GM12878 (cell line): Measurements from ENCODE around the gene PDIA5. TPM values are rescaled to one million over a fixed set of nuclear protein-coding genes. Genes with fewer than 3 reads are reported as not detected.

Source experiments
- ATAC-seq: fragments of 200-7000 bp; cut with Tn5 transposase; 3 replicates; pipeline ENCODE4 v1.9.1; 2020; ENCODE audit warnings: mild to moderate bottlenecking, moderate library complexity
- BruUV-seq: library from RNA; stranded (reverse); fragments of 400-500 nt; replicated peaks from 2 replicates; lab custom pipeline; 2021; lab: Mats Ljungman, UMichigan
- CTCF ChIA-PET: fragments of 300-600 bp; sonication (Branson Sonifier 250); formaldehyde crosslinking; extraction: SDS; loops from one replicate; lab custom pipeline; 2021; ENCODE audit warnings: inconsistent platforms; lab: Yijun Ruan, JAX
- POLR2A ChIA-PET: fragments of 350-600 bp; formaldehyde crosslinking; extraction: SDS; loops from one replicate; lab custom pipeline; 2021; ENCODE audit warnings: inconsistent platforms; lab: Charles Lee
- RAD21 ChIA-PET: fragments of 300-600 bp; sonication (Branson Sonifier 250); formaldehyde crosslinking; loops from one replicate; lab custom pipeline; 2023; ENCODE audit warnings: antibody characterized with exemption; ENCODE audit not compliant: unreplicated experiment; lab: Charles Lee
- SMC1A ChIA-PET: fragments of 300-600 bp; sonication (Branson Sonifier 250); formaldehyde crosslinking; loops from one replicate; lab custom pipeline; 2023; ENCODE audit not compliant: unreplicated experiment, uncharacterized antibody; lab: Charles Lee
- DNase-seq: peaks from one replicate; pipeline ENCODE4 v3.0.0-alpha.2; 2011; ENCODE audit warnings: low read depth, low spot score
- FAIRE-seq: peaks from 3 replicates; lab custom pipeline; 2011; peaks lifted over from hg19 to GRCh38; lab: Jason Lieb, UNC
- H2AFZ ChIP-seq: 2 replicates; pipeline ENCODE4 v1.6.0; 2011; ENCODE audit warnings: low read depth, low read length, control low read depth; ENCODE audit not compliant: control insufficient read depth
- H3K27ac ChIP-seq: 2 replicates; pipeline ENCODE4 v1.5.1; 2011; ENCODE audit warnings: control low read depth; ENCODE audit not compliant: control insufficient read depth, insufficient read depth
- H3K27me3 ChIP-seq, 2 experiments: replicated peaks in 1 of 2; 2 replicates each; pipeline versions ENCODE4 v1.6.0 to v1.6.1; 2011; ENCODE audit warnings: low read length in 1 of 2; ENCODE audit not compliant: control insufficient read depth in 2 of 2, insufficient read depth in 2 of 2
- H3K36me3 ChIP-seq, 2 experiments: 2 replicates each; pipeline ENCODE4 v1.5.1; 2011; ENCODE audit warnings: low read length in 1 of 2; ENCODE audit not compliant: control insufficient read depth in 2 of 2, insufficient read depth in 2 of 2
- H3K4me1 ChIP-seq: 2 replicates; pipeline ENCODE4 v1.6.1; 2011; ENCODE audit warnings: mild to moderate bottlenecking, low read length, moderate library complexity, mixed read lengths; ENCODE audit not compliant: control insufficient read depth, insufficient read depth
- H3K4me2 ChIP-seq: 2 replicates; pipeline ENCODE4 v1.6.0; 2011; ENCODE audit warnings: control low read depth; ENCODE audit not compliant: control insufficient read depth, insufficient read depth
- H3K4me3 ChIP-seq: fragments of 200-600 bp; sonication (generic); 2 replicates; pipeline ENCODE4 v1.5.1; 2016
- H3K79me2 ChIP-seq: 2 replicates; pipeline ENCODE4 v1.6.0; 2011; ENCODE audit warnings: low read length; ENCODE audit not compliant: control insufficient read depth, insufficient read depth
- H3K9ac ChIP-seq: 2 replicates; pipeline ENCODE4 v1.8.0; 2011; ENCODE audit warnings: low read length, control low read depth, mixed read lengths; ENCODE audit not compliant: control insufficient read depth, insufficient read depth
- H3K9me3 ChIP-seq: replicated peaks from 3 replicates; pipeline ENCODE4 v1.5.1; 2011; ENCODE audit warnings: mild to moderate bottlenecking, low read length; ENCODE audit not compliant: control insufficient read depth, insufficient read depth
- H4K20me1 ChIP-seq: 2 replicates; pipeline ENCODE4 v1.6.0; 2011; ENCODE audit not compliant: control insufficient read depth, insufficient read depth
- CHD2 ChIP-seq: IDR thresholded peaks from 2 replicates; pipeline ENCODE4 v1.6.1; 2011; ENCODE audit warnings: low read depth, low read length, improper control_type of control experiment, borderline replicate concordance
- HDAC6 ChIP-seq: fragments of 200-600 bp; sonication (generic); IDR thresholded peaks from one replicate; pipeline ENCODE4 v1.8.0; 2017; ENCODE audit warnings: antibody characterized with exemption; ENCODE audit not compliant: unreplicated experiment
- RAD51 ChIP-seq: fragments of 450-650 bp; IDR thresholded peaks from 2 replicates; pipeline ENCODE4 v1.6.1; 2016; ENCODE audit warnings: moderate library complexity, mild to moderate bottlenecking, inconsistent platforms
- RUNX3 ChIP-seq: IDR thresholded peaks from 2 replicates; pipeline ENCODE4 v1.6.1; 2012; ENCODE audit warnings: low read length, inconsistent platforms
- SP1 ChIP-seq: IDR thresholded peaks from one replicate; pipeline ENCODE4 v1.6.1; 2011; ENCODE audit warnings: low read depth, low read length
- TBL1XR1 ChIP-seq: IDR thresholded peaks from 2 replicates; pipeline ENCODE4 v1.6.1; 2012; ENCODE audit warnings: low read depth, low read length, improper control_type of control experiment
- TCF3 ChIP-seq: IDR thresholded peaks from 2 replicates; pipeline ENCODE4 v1.6.1; 2012; ENCODE audit warnings: low read depth, mild to moderate bottlenecking, low read length, borderline replicate concordance; ENCODE audit not compliant: insufficient read depth
- ZBTB4 ChIP-seq: fragments of 450-650 bp; formaldehyde crosslinking; IDR thresholded peaks from 2 replicates; pipeline ENCODE4 v1.4.0; 2022; ENCODE audit warnings: mild to moderate bottlenecking, moderate library complexity
- ZNF24 ChIP-seq: fragments of 450-650 bp; IDR thresholded peaks from 2 replicates; pipeline ENCODE4 v1.6.1; 2017; ENCODE audit warnings: antibody characterized with exemption, mild to moderate bottlenecking
- WGBS: methylation state at CpG from one replicate; pipeline ENCODE4 v1.1.6; 2016; ENCODE audit warnings: low lambda C conversion rate; ENCODE audit not compliant: insufficient replicate concordance, insufficient coverage; ENCODE audit errors: missing lambda C conversion rate; 5-methylcytosine and 5-hydroxymethylcytosine counted together
- in situ Hi-C: fragments of 300-500 bp; cut with MboI; formaldehyde crosslinking; loops from 9 replicates; pipeline ENCODE4 v1.14.3; 2018; ENCODE audit warnings: mixed read lengths
- intact Hi-C: fragments of 100-400 bp; cut with micrococcal nuclease; formaldehyde crosslinking; loops from one replicate; pipeline ENCODE4 v1.14.2; 2022; ENCODE audit not compliant: unreplicated experiment
- polyA plus RNA-seq, 11 experiments: library from polyadenylated mRNA; depleted of rRNA in 4 of 11; unstranded in 6 of 11; stranded (reverse) in 5 of 11; fragments of >200 nt; fragmentation: Nextera tagmentation in 4 of 11; fragmentation: Illumina TruSeq in 1 of 11; extraction: Ambion mirVana in 4 of 11; extraction: Trizol in 1 of 11; gene quantifications; 1 replicate in 1 of 11; 2 replicates in 10 of 11; pipeline versions ENCODE4 v1.2.1 to v1.2.3, GENCODE V29; 2011 to 2016; ENCODE audit warnings: inconsistent platforms in 2 of 11, missing spikeins in 2 of 11, low read depth in 1 of 11
- total RNA-seq, 4 experiments: library from RNA; depleted of rRNA in 3 of 4; stranded (reverse); fragments of >200 nt in 3 of 4; fragmentation: Illumina TruSeq in 1 of 4; extraction: Trizol in 1 of 4; gene quantifications; 2 replicates each; pipeline versions ENCODE4 v1.2.1 to v1.2.3, GENCODE V29; 2013 to 2021
- TF ChIP-seq, protein P1 (sequence below): fragments of 450-650 bp; IDR thresholded peaks from 2 replicates; pipeline ENCODE4 v1.6.1; 2017; ENCODE audit warnings: borderline replicate concordance

PDIA5 gene
- total and polyA plus RNA-seq, 10 of the 15 experiments (the other 5 are each of a cell fraction or from before 2014, with no cell fraction given) = 4.1 to 24.8 (median 19.2) TPM

- ChIA-PET SMC1A (no interaction called here), CTCF (interaction anchor here (1.1 kb wide), 1 partner anchor 13 kb away, joined by 3 read pairs; no protein-coding TSS in a partner anchor), RAD21 (no interaction called here)
- H3K36me3 ChIP-seq = no peaks in the 10 kb centered on the region; a peak in 1 of 4 replicates
- in situ Hi-C loops = no loop called here
- intact Hi-C loops = no loop called here
- H3K4me1 ChIP-seq = peaks cover 13% of the 10 kb centered on the region
- no TSS peak for BruUV-seq
- peaks cover 45% of the 10 kb centered on the region for H3K79me2 ChIP-seq
- H3K9ac ChIP-seq = no peak overlapping the region
- no peaks in the 10 kb centered on the region for H3K27me3 ChIP-seq
- no peak overlapping the region for H3K27ac ChIP-seq
- H4K20me1 ChIP-seq = peaks cover 2% of the 10 kb centered on the region; the same call in 1 of the 2 replicates
- H2AFZ ChIP-seq = no peak overlapping the region
- no peaks in the 10 kb centered on the region for H3K9me3 ChIP-seq
- FAIRE-seq = no peak
- no peak overlapping the region for H3K4me3 ChIP-seq
- peak overlapping the region; percentile 32; the same call in 1 of the 2 replicates for H3K4me2 ChIP-seq
- TF ChIP-seq TCF3 (no peak), RUNX3 (peak; percentile 45)
- TF ChIP-seq, all 136 proteins: peak for 1
- 40% methylated on average over 1 of the region's 1 CpG for WGBS
- DNase-seq (no peak), ATAC-seq (peak; percentile 11)
- POLR2A ChIA-PET = no interaction called here
These were observed 5.7 kb downstream of the PDIA5 start for GRCh38 chr3:123072564-123072963.

DNA sequence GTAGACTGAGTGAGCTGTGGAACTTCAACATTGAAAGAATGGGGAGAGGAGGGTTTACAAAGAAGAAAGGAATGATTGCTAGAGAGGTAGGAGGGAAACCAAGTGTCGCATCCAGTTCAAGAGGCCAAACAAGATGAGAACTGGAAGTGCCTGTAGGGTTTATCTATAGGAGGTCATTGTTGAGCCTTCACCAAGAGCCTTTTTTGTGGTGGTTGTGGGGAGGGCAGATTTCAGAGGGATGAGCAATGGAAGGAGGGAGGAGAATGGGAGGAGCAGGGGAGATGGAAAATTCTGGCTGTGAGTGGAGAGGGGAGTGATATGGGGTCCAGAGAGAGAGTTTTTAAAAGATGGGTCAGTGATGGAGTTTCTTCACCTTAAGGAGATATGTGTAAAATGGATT, 8.5 kb downstream of the PDIA5 start:
- Histone ChIP-seq H3K4me3 (no peak overlapping the region), H2AFZ (no peak overlapping the region), H4K20me1 (peaks cover 2% of the 10 kb centered on the region; the same call in 1 of the 2 replicates), H3K4me2 (no peak overlapping the region), H3K9me3 (no peaks in the 10 kb centered on the region), H3K27ac (no peak overlapping the region), H3K9ac (no peak overlapping the region), H3K27me3 (no peaks in the 10 kb centered on the region), H3K79me2 (peaks cover 25% of the 10 kb centered on the region), H3K4me1 (peaks cover 8% of the 10 kb centered on the region), H3K36me3 (no peaks in the 10 kb centered on the region; a peak in 1 of 4 replicates)
- ChIA-PET RAD21 (no interaction called here), SMC1A (no interaction called here), POLR2A (no interaction called here), CTCF (no interaction called here)
- BruUV-seq = no TSS peak
- in situ Hi-C loops = no loop called here
- DNase-seq (no peak), ATAC-seq (no peak), FAIRE-seq (no peak)
- 95% methylated on average over 1 of the region's 1 CpG for WGBS
- intact Hi-C loops = no loop called here
- no peak for TF ChIP-seq HDAC6
- TF ChIP-seq RAD51 = no peak
- no peak for TF ChIP-seq TBL1XR1
- no peak for TF ChIP-seq CHD2
- TF ChIP-seq, protein P1, sequence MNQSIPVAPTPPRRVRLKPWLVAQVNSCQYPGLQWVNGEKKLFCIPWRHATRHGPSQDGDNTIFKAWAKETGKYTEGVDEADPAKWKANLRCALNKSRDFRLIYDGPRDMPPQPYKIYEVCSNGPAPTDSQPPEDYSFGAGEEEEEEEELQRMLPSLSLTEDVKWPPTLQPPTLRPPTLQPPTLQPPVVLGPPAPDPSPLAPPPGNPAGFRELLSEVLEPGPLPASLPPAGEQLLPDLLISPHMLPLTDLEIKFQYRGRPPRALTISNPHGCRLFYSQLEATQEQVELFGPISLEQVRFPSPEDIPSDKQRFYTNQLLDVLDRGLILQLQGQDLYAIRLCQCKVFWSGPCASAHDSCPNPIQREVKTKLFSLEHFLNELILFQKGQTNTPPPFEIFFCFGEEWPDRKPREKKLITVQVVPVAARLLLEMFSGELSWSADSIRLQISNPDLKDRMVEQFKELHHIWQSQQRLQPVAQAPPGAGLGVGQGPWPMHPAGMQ = no peak
- TF ChIP-seq SP1 = no peak
- no peak for TF ChIP-seq ZNF24
- no peak for TF ChIP-seq ZBTB4 (CRISPR knock-in tag)
